H9 (cell line): ENCODE data around the gene SIK2. TPM values are rescaled to one million over a fixed set of nuclear protein-coding genes. Genes with fewer than 3 reads are reported as not detected.
A peak's percentile ranks its signal among the peaks of the same experiment; 100 is the strongest.

Experiments
- DNase-seq: peaks from one replicate; pipeline ENCODE4 v3.0.0-alpha.2; 2017
- H2AFZ ChIP-seq: one replicate; pipeline ENCODE4 v1.6.1; 2013; ENCODE audit warnings: mild to moderate bottlenecking, low read length, control low read depth, moderate library complexity
- H2AK5ac ChIP-seq: 2 replicates; pipeline ENCODE4 v1.6.1; 2013; ENCODE audit warnings: low read length, control low read depth, mixed read lengths; ENCODE audit not compliant: insufficient read length
- H2BK120ac ChIP-seq: one replicate; pipeline ENCODE4 v1.6.1; 2013; ENCODE audit warnings: low read depth, mild to moderate bottlenecking, low read length, control low read depth, inconsistent platforms; ENCODE audit not compliant: poor library complexity, severe bottlenecking
- H2BK12ac ChIP-seq: 2 replicates; pipeline ENCODE4 v1.6.1; 2013; ENCODE audit warnings: low read length, control low read depth, mixed read lengths, low read depth; ENCODE audit not compliant: insufficient read length
- H2BK15ac ChIP-seq: 2 replicates; pipeline ENCODE4 v1.6.1; 2013; ENCODE audit warnings: low read depth, low read length, control low read depth
- H2BK20ac ChIP-seq: one replicate; pipeline ENCODE4 v1.6.1; 2013; ENCODE audit warnings: low read depth, mild to moderate bottlenecking, low read length, control low read depth, inconsistent platforms; ENCODE audit not compliant: poor library complexity, severe bottlenecking
- H2BK5ac ChIP-seq: 2 replicates; pipeline ENCODE4 v1.6.1; 2013; ENCODE audit warnings: low read length, control low read depth, mixed read lengths; ENCODE audit not compliant: insufficient read length
- H3K14ac ChIP-seq: 2 replicates; pipeline ENCODE4 v1.6.1; 2013; ENCODE audit warnings: low read length, control low read depth; ENCODE audit not compliant: insufficient read depth
- H3K18ac ChIP-seq: 2 replicates; pipeline ENCODE4 v1.6.1; 2013; ENCODE audit warnings: low read depth, mild to moderate bottlenecking, mixed read lengths, low read length, control low read depth; ENCODE audit not compliant: insufficient read length
- H3K23ac ChIP-seq: 2 replicates; pipeline ENCODE4 v1.6.1; 2013; ENCODE audit warnings: low read length, control low read depth, mixed read lengths, low read depth; ENCODE audit not compliant: insufficient read length
- H3K23me2 ChIP-seq: 2 replicates; pipeline ENCODE4 v1.6.1; 2013; ENCODE audit warnings: low read depth, mild to moderate bottlenecking, mixed read lengths, low read length, control low read depth; ENCODE audit not compliant: insufficient read length, poor library complexity, severe bottlenecking
- H3K27ac ChIP-seq: 2 replicates; pipeline ENCODE4 v1.5.1; 2013; ENCODE audit warnings: low read length, control low read depth, mixed read lengths, low read depth; ENCODE audit not compliant: insufficient read length
- H3K27me3 ChIP-seq: 2 replicates; pipeline ENCODE4 v1.6.1; 2013; ENCODE audit warnings: low read length, control low read depth, inconsistent platforms; ENCODE audit not compliant: insufficient read depth
- H3K4ac ChIP-seq: 2 replicates; pipeline ENCODE4 v1.6.1; 2013; ENCODE audit warnings: low read depth, mild to moderate bottlenecking, control low read depth, inconsistent platforms, low read length, moderate library complexity
- H3K4me1 ChIP-seq: 2 replicates; pipeline ENCODE4 v1.6.1; 2013; ENCODE audit warnings: low read length, control low read depth, inconsistent platforms; ENCODE audit not compliant: insufficient read depth
- H3K4me2 ChIP-seq: 2 replicates; pipeline ENCODE4 v1.6.1; 2013; ENCODE audit warnings: low read length, control low read depth, mixed read lengths; ENCODE audit not compliant: insufficient read length, insufficient read depth
- H3K56ac ChIP-seq: 2 replicates; pipeline ENCODE4 v1.6.1; 2013; ENCODE audit warnings: low read depth, mild to moderate bottlenecking, mixed read lengths, low read length, control low read depth; ENCODE audit not compliant: insufficient read length
- H3K79me1 ChIP-seq: 2 replicates; pipeline ENCODE4 v1.6.1; 2013; ENCODE audit warnings: low read depth, mild to moderate bottlenecking, moderate library complexity, low read length, control low read depth, inconsistent platforms; ENCODE audit not compliant: insufficient read depth, poor library complexity, severe bottlenecking
- H3K79me2 ChIP-seq: 2 replicates; pipeline ENCODE4 v1.6.1; 2013; ENCODE audit warnings: low read length, control low read depth, inconsistent platforms; ENCODE audit not compliant: insufficient read depth
- H3K9ac ChIP-seq: 2 replicates; pipeline ENCODE4 v1.6.1; 2013; ENCODE audit warnings: low read length, control low read depth, mixed read lengths; ENCODE audit not compliant: insufficient read length; ENCODE audit errors: extremely low read depth
- H3K9me3 ChIP-seq: one replicate; pipeline ENCODE4 v1.6.1; 2013; ENCODE audit warnings: low read depth, low read length, inconsistent platforms; ENCODE audit not compliant: control insufficient read depth
- H3T11ph ChIP-seq: one replicate; pipeline ENCODE4 v1.6.1; 2013; ENCODE audit warnings: mild to moderate bottlenecking, low read length, control low read depth, inconsistent platforms
- H4K20me1 ChIP-seq: one replicate; pipeline ENCODE4 v1.6.1; 2013; ENCODE audit not compliant: control insufficient read depth, insufficient read length, insufficient read depth
- H4K5ac ChIP-seq: 2 replicates; pipeline ENCODE4 v1.6.1; 2013; ENCODE audit warnings: low read depth, mild to moderate bottlenecking, mixed read lengths, low read length, control low read depth; ENCODE audit not compliant: insufficient read length
- H4K8ac ChIP-seq: replicated peaks from 2 replicates; pipeline ENCODE4 v1.6.1; 2013; ENCODE audit warnings: low read length, control low read depth, mixed read lengths, low read depth; ENCODE audit not compliant: insufficient read length
- H4K91ac ChIP-seq: 2 replicates; pipeline ENCODE4 v1.6.1; 2013; ENCODE audit warnings: low read depth, mild to moderate bottlenecking, moderate library complexity, mixed read lengths, low read length, control low read depth; ENCODE audit not compliant: insufficient read length
- H3K27ac Mint-ChIP-seq, 3 experiments: 2 replicates in 2 of 3; 3 replicates in 1 of 3; pipeline ENCODE4 v1.8.0; 2020 to 2021; ENCODE audit warnings: mixed read lengths in 3 of 3, mild to moderate bottlenecking in 1 of 3, moderate library complexity in 1 of 3
- H3K27me3 Mint-ChIP-seq: 2 replicates; pipeline ENCODE4 v1.8.0; 2021; ENCODE audit warnings: low read depth, mild to moderate bottlenecking, moderate library complexity, mixed read lengths
- H3K36me3 Mint-ChIP-seq, 3 experiments: 2 replicates in 2 of 3; 3 replicates in 1 of 3; pipeline ENCODE4 v1.8.0; 2020 to 2021; ENCODE audit warnings: low read depth in 3 of 3, mixed read lengths in 3 of 3; ENCODE audit not compliant: insufficient read depth in 1 of 3
- H3K4me1 Mint-ChIP-seq, 2 experiments: 2 replicates each; pipeline ENCODE4 v1.8.0; 2020; ENCODE audit warnings: mixed read lengths in 2 of 2
- H3K4me3 Mint-ChIP-seq, 2 experiments: 2 replicates in 1 of 2; 3 replicates in 1 of 2; pipeline ENCODE4 v1.8.0; 2020 to 2021; ENCODE audit warnings: mild to moderate bottlenecking in 2 of 2, mixed read lengths in 2 of 2, moderate library complexity in 1 of 2
- H3K9me3 Mint-ChIP-seq, 2 experiments: 2 replicates in 1 of 2; 3 replicates in 1 of 2; pipeline ENCODE4 v1.8.0; 2020; ENCODE audit warnings: mild to moderate bottlenecking in 2 of 2, mixed read lengths in 2 of 2, moderate library complexity in 1 of 2
- whole genome bisulfite sequencing: extraction: QIAGEN DNeasy Blood & Tissue Kit; methylation state at CpG from one replicate; pipeline ENCODE4 v1.1.7; 2013; ENCODE audit warnings: missing lambda C conversion rate, low lambda C conversion rate, mixed read lengths; ENCODE audit not compliant: insufficient read length; ENCODE audit errors: extremely low coverage; 5-methylcytosine and 5-hydroxymethylcytosine counted together
- total RNA-seq: library from RNA; stranded (reverse); gene quantifications from 2 replicates; pipeline ENCODE4 v1.2.1, GENCODE V29; 2021
- TF ChIP-seq, protein P1 (sequence below): fragments of 200-600 bp; sonication (generic); conservative IDR thresholded peaks from 3 replicates; pipeline ENCODE4 v1.8.0; 2021; ENCODE audit warnings: antibody characterized with exemption, mild to moderate bottlenecking

The SIK2 gene
- total RNA-seq, 1 experiment from 2014 or later: 7.5 TPM

DNA sequence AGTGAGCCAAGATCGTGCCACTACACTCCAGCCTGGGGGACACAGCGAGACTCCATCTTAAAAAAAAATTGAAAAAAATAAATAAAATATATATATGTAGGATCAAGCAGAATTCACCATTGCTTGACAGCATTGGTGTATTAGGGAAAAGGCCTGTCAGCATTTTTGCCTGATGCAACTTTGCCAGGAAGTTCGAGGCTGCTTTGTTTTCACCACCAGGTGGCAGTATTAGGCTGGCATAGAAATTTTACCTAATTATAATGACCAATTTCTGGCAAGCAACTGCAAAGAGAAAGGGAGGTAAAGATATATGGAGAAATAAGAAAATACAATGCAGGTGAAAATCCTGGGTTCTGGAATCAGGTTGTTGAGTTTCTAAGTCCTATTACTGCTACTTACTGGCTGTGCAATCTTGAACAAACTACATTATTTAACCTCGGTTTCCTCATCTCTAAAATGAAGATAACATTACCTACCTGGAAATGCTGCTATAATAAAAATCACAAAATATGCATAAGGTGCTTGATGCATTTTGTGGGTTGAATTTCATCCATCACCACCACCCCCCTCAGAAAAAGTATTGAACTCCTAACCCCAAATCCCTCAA lies 37.0 kb upstream of the SIK2 start:
- Mint-ChIP-seq H3K4me1 (peaks cover 35 to 38% of the 10 kb centered on the region in 2 experiments), H3K4me3 (no peak overlapping the region), H3K9me3 (no peaks in the 10 kb centered on the region), H3K27ac (no peak overlapping the region), H3K27me3 (no peaks in the 10 kb centered on the region), H3K36me3 (no peaks in the 10 kb centered on the region)
- no peak overlapping the region for H3K18ac ChIP-seq
- H4K5ac ChIP-seq: no peak overlapping the region
- no CpG with 5 or more reads among the region's 4 CpGs for WGBS
- H3K23me2 ChIP-seq: no peaks in the 10 kb centered on the region
- peaks cover 6% of the 10 kb centered on the region; the same call in 1 of the 2 replicates for H3K4me1 ChIP-seq
- H2AFZ ChIP-seq: no peak overlapping the region
- no peak overlapping the region for H4K91ac ChIP-seq
- H3K14ac ChIP-seq: no peak overlapping the region
- TF ChIP-seq, protein P1, sequence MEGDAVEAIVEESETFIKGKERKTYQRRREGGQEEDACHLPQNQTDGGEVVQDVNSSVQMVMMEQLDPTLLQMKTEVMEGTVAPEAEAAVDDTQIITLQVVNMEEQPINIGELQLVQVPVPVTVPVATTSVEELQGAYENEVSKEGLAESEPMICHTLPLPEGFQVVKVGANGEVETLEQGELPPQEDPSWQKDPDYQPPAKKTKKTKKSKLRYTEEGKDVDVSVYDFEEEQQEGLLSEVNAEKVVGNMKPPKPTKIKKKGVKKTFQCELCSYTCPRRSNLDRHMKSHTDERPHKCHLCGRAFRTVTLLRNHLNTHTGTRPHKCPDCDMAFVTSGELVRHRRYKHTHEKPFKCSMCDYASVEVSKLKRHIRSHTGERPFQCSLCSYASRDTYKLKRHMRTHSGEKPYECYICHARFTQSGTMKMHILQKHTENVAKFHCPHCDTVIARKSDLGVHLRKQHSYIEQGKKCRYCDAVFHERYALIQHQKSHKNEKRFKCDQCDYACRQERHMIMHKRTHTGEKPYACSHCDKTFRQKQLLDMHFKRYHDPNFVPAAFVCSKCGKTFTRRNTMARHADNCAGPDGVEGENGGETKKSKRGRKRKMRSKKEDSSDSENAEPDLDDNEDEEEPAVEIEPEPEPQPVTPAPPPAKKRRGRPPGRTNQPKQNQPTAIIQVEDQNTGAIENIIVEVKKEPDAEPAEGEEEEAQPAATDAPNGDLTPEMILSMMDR: peak; percentile 96
- H4K8ac ChIP-seq: no peak overlapping the region
- no peaks in the 10 kb centered on the region for H3K9me3 ChIP-seq
- H3K9ac ChIP-seq: no peak overlapping the region
- no peak overlapping the region for H2BK15ac ChIP-seq
- H3K4ac ChIP-seq: no peak overlapping the region
- no peaks in the 10 kb centered on the region for H3K27me3 ChIP-seq
- no peak overlapping the region for H3K4me2 ChIP-seq
- H3K56ac ChIP-seq: no peak overlapping the region
- H2BK120ac ChIP-seq: no peak overlapping the region
- no peak overlapping the region for H2AK5ac ChIP-seq
- H4K20me1 ChIP-seq: no peaks in the 10 kb centered on the region
- H3K79me2 ChIP-seq: no peaks in the 10 kb centered on the region
- peak overlapping the region; percentile 64 for H2BK20ac ChIP-seq
- H2BK5ac ChIP-seq: no peak overlapping the region
- no peak overlapping the region for H3K23ac ChIP-seq
- H3T11ph ChIP-seq: no peak overlapping the region
- DNase-seq: peak; percentile 53
- H3K79me1 ChIP-seq: no peaks in the 10 kb centered on the region
- no peak overlapping the region for H2BK12ac ChIP-seq
- H3K27ac ChIP-seq: no peak overlapping the region
